IMR-90 (cell line): ENCODE results near the gene DNAH17. TPM values are rescaled to one million over a fixed set of nuclear protein-coding genes. Genes with fewer than 3 reads are reported as not detected.

ENCODE experiments used
- ATAC-seq: fragments of 200-7000 bp; cut with Tn5 transposase; 2 replicates; pipeline ENCODE4 v1.9.1; 2020; ENCODE audit warnings: low read depth, mild to moderate bottlenecking, moderate library complexity
- BruUV-seq: library from RNA; stranded (reverse); fragments of 400-500 nt; replicated peaks from 2 replicates; lab custom pipeline; 2021; lab: Mats Ljungman, UMichigan
- CTCF ChIA-PET: fragments of 300-600 bp; formaldehyde crosslinking; extraction: SDS; loops from one replicate; lab custom pipeline; 2021; ENCODE audit warnings: antibody characterized with exemption; lab: Yijun Ruan, JAX
- POLR2A ChIA-PET: fragments of 300-600 bp; sonication (Branson Sonifier 250); formaldehyde crosslinking; loops from one replicate; lab custom pipeline; 2022; ENCODE audit warnings: antibody characterized with exemption; ENCODE audit not compliant: unreplicated experiment; lab: Charles Lee
- DNase-seq: peaks from one replicate; pipeline ENCODE4 v3.0.0; 2013
- H2AFZ ChIP-seq: replicated peaks from 2 replicates; pipeline ENCODE3; 2013; ENCODE audit warnings: low read length, mild to moderate bottlenecking; ENCODE audit not compliant: poor library complexity
- H2AK5ac ChIP-seq: 2 replicates; pipeline ENCODE4 v1.6.1; 2013; ENCODE audit warnings: low read depth, low read length, inconsistent platforms
- H2AK9ac ChIP-seq: replicated peaks from 2 replicates; pipeline ENCODE3; 2013; ENCODE audit warnings: mild to moderate bottlenecking, low read depth, low read length, moderate library complexity; ENCODE audit not compliant: poor library complexity
- H2BK120ac ChIP-seq: 2 replicates; pipeline ENCODE4 v1.6.1; 2013; ENCODE audit warnings: low read depth, low read length, inconsistent platforms
- H2BK15ac ChIP-seq: 3 replicates; pipeline ENCODE4 v1.6.1; 2013; ENCODE audit warnings: low read depth, low read length, inconsistent platforms
- H2BK20ac ChIP-seq: 2 replicates; pipeline ENCODE4 v1.6.1; 2013; ENCODE audit warnings: low read depth, mild to moderate bottlenecking, inconsistent platforms, low read length, moderate library complexity
- H2BK5ac ChIP-seq: 2 replicates; pipeline ENCODE4 v1.6.1; 2013; ENCODE audit warnings: mild to moderate bottlenecking, low read depth, low read length, inconsistent platforms; ENCODE audit not compliant: poor library complexity, severe bottlenecking
- H3K14ac ChIP-seq: replicated peaks from 2 replicates; pipeline ENCODE4 v1.6.1; 2013; ENCODE audit warnings: low read depth, low read length, inconsistent platforms
- H3K18ac ChIP-seq: 2 replicates; pipeline ENCODE4 v1.6.1; 2013; ENCODE audit warnings: low read depth, low read length, control low read depth
- H3K23ac ChIP-seq: 2 replicates; pipeline ENCODE4 v1.6.1; 2013; ENCODE audit warnings: low read depth, low read length, inconsistent platforms
- H3K27ac ChIP-seq: 2 replicates; pipeline ENCODE4 v1.5.1; 2013; ENCODE audit warnings: mild to moderate bottlenecking, control low read depth, low read length; ENCODE audit not compliant: insufficient read depth
- H3K27me3 ChIP-seq: 2 replicates; pipeline ENCODE4 v1.6.1; 2013; ENCODE audit warnings: low read length; ENCODE audit not compliant: control insufficient read depth, insufficient read depth
- H3K36me3 ChIP-seq: 2 replicates; pipeline ENCODE4 v1.6.1; 2013; ENCODE audit warnings: low read length, mixed read lengths; ENCODE audit not compliant: control insufficient read depth, insufficient read depth
- H3K4ac ChIP-seq: 2 replicates; pipeline ENCODE4 v1.6.1; 2013; ENCODE audit warnings: low read depth, low read length, inconsistent platforms
- H3K4me1 ChIP-seq: 2 replicates; pipeline ENCODE4 v1.6.1; 2013; ENCODE audit warnings: low read length, mixed read lengths; ENCODE audit not compliant: control insufficient read depth, insufficient read depth
- H3K4me2 ChIP-seq: 2 replicates; pipeline ENCODE4 v1.6.1; 2013; ENCODE audit warnings: low read depth, mild to moderate bottlenecking, control low read depth, low read length, moderate library complexity
- H3K4me3 ChIP-seq: 2 replicates; pipeline ENCODE4 v1.5.1; 2013; ENCODE audit warnings: low read depth, mild to moderate bottlenecking, control low read depth, low read length, moderate library complexity; ENCODE audit not compliant: insufficient read depth
- H3K56ac ChIP-seq: 2 replicates; pipeline ENCODE4 v1.6.1; 2013; ENCODE audit warnings: low read length, inconsistent platforms; ENCODE audit not compliant: insufficient read depth; ENCODE audit errors: extremely low read depth
- H3K79me1 ChIP-seq, 2 experiments: 2 replicates each; pipeline ENCODE4 v1.6.1; 2013; ENCODE audit warnings: low read length in 2 of 2, inconsistent platforms in 1 of 2, low read depth in 1 of 2
- H3K9ac ChIP-seq: 2 replicates; pipeline ENCODE4 v1.6.1; 2013; ENCODE audit warnings: low read depth, low read length, control low read depth
- H3K9me1 ChIP-seq: 2 replicates; pipeline ENCODE4 v1.6.1; 2013; ENCODE audit warnings: low read length, inconsistent platforms; ENCODE audit not compliant: insufficient read depth
- H3K9me3 ChIP-seq: 2 replicates; pipeline ENCODE4 v1.6.1; 2013; ENCODE audit warnings: low read length; ENCODE audit not compliant: control insufficient read depth, insufficient read depth
- H4K20me1 ChIP-seq: 2 replicates; pipeline ENCODE4 v1.6.1; 2013; ENCODE audit warnings: low read length, inconsistent platforms; ENCODE audit not compliant: insufficient read depth
- H4K5ac ChIP-seq: 2 replicates; pipeline ENCODE4 v1.6.1; 2013; ENCODE audit warnings: mild to moderate bottlenecking, low read depth, low read length, control low read depth
- H4K8ac ChIP-seq, 2 experiments: 2 replicates each; pipeline ENCODE4 v1.6.1; 2013; ENCODE audit warnings: low read depth in 2 of 2, low read length in 2 of 2, control low read depth in 1 of 2, inconsistent platforms in 1 of 2
- H4K91ac ChIP-seq: 2 replicates; pipeline ENCODE4 v1.6.1; 2013; ENCODE audit warnings: low read depth, low read length, inconsistent platforms; ENCODE audit not compliant: insufficient read depth
- BHLHE40 ChIP-seq: fragments of 150-350 bp; IDR thresholded peaks from 2 replicates; pipeline ENCODE4 v1.6.1; 2016; ENCODE audit warnings: mild to moderate bottlenecking, low read depth, low read length
- CEBPB ChIP-seq: IDR thresholded peaks from 2 replicates; pipeline ENCODE4 v1.6.1; 2012; ENCODE audit warnings: low read depth, low read length, improper control_type of control experiment
- CHD1 ChIP-seq: IDR thresholded peaks from 2 replicates; pipeline ENCODE4 v1.6.1; 2012; ENCODE audit warnings: low read depth, low read length, improper control_type of control experiment
- CTCF ChIP-seq: conservative IDR thresholded peaks from 2 replicates; pipeline ENCODE4 v1.5.1; 2012; ENCODE audit warnings: mild to moderate bottlenecking, low read depth, low read length, improper control_type of control experiment
- ELK1 ChIP-seq: fragments of 150-350 bp; IDR thresholded peaks from 2 replicates; pipeline ENCODE4 v1.6.1; 2016; ENCODE audit warnings: low read depth, mild to moderate bottlenecking, low read length, moderate library complexity, borderline replicate concordance
- MAFK ChIP-seq: IDR thresholded peaks from 2 replicates; pipeline ENCODE4 v1.6.1; 2012; ENCODE audit warnings: low read depth, low read length, improper control_type of control experiment
- MAZ ChIP-seq: IDR thresholded peaks from 2 replicates; pipeline ENCODE4 v1.6.1; 2012; ENCODE audit warnings: low read depth, mild to moderate bottlenecking, low read length, improper control_type of control experiment, moderate library complexity, borderline replicate concordance
- MXI1 ChIP-seq: IDR thresholded peaks from 2 replicates; pipeline ENCODE4 v1.6.1; 2012; ENCODE audit warnings: low read depth, mild to moderate bottlenecking, low read length, moderate library complexity, borderline replicate concordance
- NFE2L2 ChIP-seq: fragments of 150-350 bp; IDR thresholded peaks from 2 replicates; pipeline ENCODE4 v1.6.1; 2016; ENCODE audit warnings: low read depth, mild to moderate bottlenecking, low read length
- POLR2A ChIP-seq: IDR thresholded peaks from 2 replicates; pipeline ENCODE4 v1.6.1; 2012; ENCODE audit warnings: mild to moderate bottlenecking, low read depth, low read length
- RAD21 ChIP-seq: IDR thresholded peaks from 2 replicates; pipeline ENCODE4 v1.6.1; 2012; ENCODE audit warnings: low read length, improper control_type of control experiment
- SMC3 ChIP-seq: fragments of 150-350 bp; IDR thresholded peaks from 2 replicates; pipeline ENCODE4 v1.6.1; 2016; ENCODE audit warnings: low read depth, mild to moderate bottlenecking, antibody characterized with exemption, low read length, moderate library complexity
- USF2 ChIP-seq: fragments of 150-350 bp; IDR thresholded peaks from 2 replicates; pipeline ENCODE4 v1.6.1; 2017; ENCODE audit warnings: mild to moderate bottlenecking, antibody characterized with exemption, low read length, low read depth
- whole genome bisulfite sequencing, 2 experiments: methylation state at CpG; one replicate each; pipeline versions ENCODE4 v1.1.5 to v1.1.7; 2013; ENCODE audit warnings: missing lambda C conversion rate in 2 of 2; ENCODE audit not compliant: insufficient read length in 1 of 2; ENCODE audit errors: extremely low coverage in 2 of 2; 5-methylcytosine and 5-hydroxymethylcytosine counted together
- dilution Hi-C: fragments of 300-500 bp; cut with HindIII; formaldehyde crosslinking; loops from one replicate; pipeline ENCODE4 v1.14.3; 2018; ENCODE audit warnings: low sequenced_read_pairs; ENCODE audit not compliant: unreplicated experiment
- in situ Hi-C: fragments of 300-500 bp; cut with MboI; formaldehyde crosslinking; loops from 3 replicates; pipeline ENCODE4 v1.14.3; 2019; ENCODE audit warnings: low sequenced_read_pairs, inconsistent platforms, mixed read lengths
- intact Hi-C: fragments of 100-400 bp; cut with micrococcal nuclease; formaldehyde crosslinking; loops from 2 replicates; pipeline ENCODE4 v1.10.0; 2022
- polyA plus RNA-seq, 3 experiments: library from polyadenylated mRNA; depleted of rRNA; stranded (reverse); fragments of >200 nt; gene quantifications; 2 replicates each; pipeline ENCODE4 v1.2.3, GENCODE V29; 2012; ENCODE audit warnings: low replicate concordance in 1 of 3
- total RNA-seq: library from RNA; depleted of rRNA; stranded (reverse); fragments of >200 nt; gene quantifications from 2 replicates; pipeline ENCODE4 v1.2.3, GENCODE V29; 2012

DNAH17 gene
- total and polyA plus RNA-seq, 2 of the 4 experiments (the other 2 are of a cell fraction), result not detected

GRCh38 chr17:78378225-78379130 is 198.7 kb downstream of the DNAH17 start, which contains the start of gene PGS1:
Gene PGS1, plus strand, starts transcription at chr17:78378649. Its CDS starts 17 bp downstream, at chr17:78378666.
- peak within 1 kb of the TSS; percentile 82; the same call in 2 of the 3 replicates for H2BK15ac ChIP-seq
- peaks cover 6 to 44% of the 10 kb centered on the region in 2 experiments; a peak in 3 of 4 replicates for H3K79me1 ChIP-seq
- H3K9me3 ChIP-seq, result no peaks in the 10 kb centered on the region
- H3K18ac ChIP-seq, result peak within 1 kb of the TSS; percentile 88
- peak within 1 kb of the TSS; percentile 94 for H3K14ac ChIP-seq
- in situ Hi-C loops, result no loop called here
- H3K4ac ChIP-seq, result peak within 1 kb of the TSS; percentile 88
- H3K56ac ChIP-seq, result peak within 1 kb of the TSS; percentile 35
- H2BK20ac ChIP-seq, result peak within 1 kb of the TSS; percentile 91
- peak within 1 kb of the TSS; percentile 81 for H3K4me3 ChIP-seq
- peak within 1 kb of the TSS; percentile 78 for H3K9ac ChIP-seq
- peak within 1 kb of the TSS; percentile 94 for H4K91ac ChIP-seq
- H4K20me1 ChIP-seq, result peaks cover 18% of the 10 kb centered on the region; the same call in 1 of the 2 replicates
- H3K4me2 ChIP-seq, result peak within 1 kb of the TSS; percentile 89
- H2AK5ac ChIP-seq, result peak within 1 kb of the TSS; percentile 92
- peak within 1 kb of the TSS; percentile 98 for H4K5ac ChIP-seq
- peak within 1 kb of the TSS; percentile 89; the same call in 1 of the 2 replicates for H3K23ac ChIP-seq
- H3K36me3 ChIP-seq, result no peaks in the 10 kb centered on the region; the same call in none of the 2 replicates
- peak within 1 kb of the TSS; percentile 84 for H2BK5ac ChIP-seq
- ATAC-seq (peak; percentile 52), DNase-seq (peak; percentile 67)
- ChIA-PET CTCF (interaction anchor here (0.7 to 0.8 kb wide), 2 partner anchors 16 to 88 kb away, joined by 3 to 6 read pairs; no protein-coding TSS in a partner anchor), POLR2A (no interaction called here)
- WGBS, 2 experiments, result 5% methylated on average over 65 of the region's 89 CpGs; no CpG with 5 or more reads in 1 of the 2 experiments
- peak within 1 kb of the TSS; percentile 91 to 99 for H4K8ac ChIP-seq
- peaks cover 25% of the 10 kb centered on the region for H3K4me1 ChIP-seq
- H2AFZ ChIP-seq, result peak within 1 kb of the TSS; percentile 96
- H2AK9ac ChIP-seq, result peak within 1 kb of the TSS; percentile 83
- peak within 1 kb of the TSS; percentile 88 for H3K27ac ChIP-seq
- BruUV-seq, result no TSS peak
- H3K9me1 ChIP-seq, result peaks cover 26% of the 10 kb centered on the region
- intact Hi-C loops, result no loop called here
- H3K27me3 ChIP-seq, result no peaks in the 10 kb centered on the region
- H2BK120ac ChIP-seq, result peak within 1 kb of the TSS; percentile 84
- dilution Hi-C loops, result no loop called here
- TF ChIP-seq CHD1, result peak; percentile 97
- no peak for TF ChIP-seq BHLHE40
- no peak for TF ChIP-seq ELK1
- no peak for TF ChIP-seq SMC3
- 0 out of 2 replicates have a peak, but pooled peaks have one; percentile 7 for TF ChIP-seq NFE2L2
- TF ChIP-seq MAFK, result no peak
- peak; percentile 96 for TF ChIP-seq POLR2A
- TF ChIP-seq MAZ, result peak; percentile 84; the same call in 1 of the 2 replicates
- no peak for TF ChIP-seq MXI1
- TF ChIP-seq USF2, result no peak; the same call in 1 of the 2 replicates
- no peak for TF ChIP-seq RAD21
- TF ChIP-seq CTCF, result no peak
- TF ChIP-seq CEBPB, result no peak
